Chondrocyte (in vitro differentiated cells): ENCODE results near the gene UBR4. TPM values are rescaled to one million over a fixed set of nuclear protein-coding genes. Genes with fewer than 3 reads are reported as not detected.

Source experiments
- DNase-seq: peaks from one replicate; pipeline ENCODE4 v3.0.0; 2021; ENCODE audit warnings: mixed read lengths, low spot score
- H3K27ac Mint-ChIP-seq: one replicate; pipeline ENCODE4 v1.8.0; 2021; ENCODE audit warnings: mild to moderate bottlenecking, moderate library complexity, mixed read lengths; ENCODE audit not compliant: unreplicated experiment
- H3K27me3 Mint-ChIP-seq: 2 replicates; pipeline ENCODE4 v1.8.0; 2021; ENCODE audit warnings: low read depth, mixed read lengths
- H3K36me3 Mint-ChIP-seq: 2 replicates; pipeline ENCODE4 v1.8.0; 2021; ENCODE audit warnings: low read depth, mixed read lengths
- H3K4me1 Mint-ChIP-seq: 2 replicates; pipeline ENCODE4 v1.8.0; 2021; ENCODE audit warnings: low read depth, mild to moderate bottlenecking, mixed read lengths
- H3K4me3 Mint-ChIP-seq: one replicate; pipeline ENCODE4 v1.8.0; 2021; ENCODE audit warnings: mild to moderate bottlenecking, moderate library complexity, mixed read lengths; ENCODE audit not compliant: unreplicated experiment
- H3K9me3 Mint-ChIP-seq: 2 replicates; pipeline ENCODE4 v1.8.0; 2021; ENCODE audit warnings: low read depth, mixed read lengths
- CTCF ChIP-seq: fragments of 200-600 bp; sonication (generic); IDR thresholded peaks from 2 replicates; pipeline ENCODE4 v1.5.0; 2021; ENCODE audit warnings: antibody characterized with exemption, mild to moderate bottlenecking, moderate library complexity
- total RNA-seq: library from RNA; stranded (reverse); gene quantifications from 3 replicates; pipeline ENCODE4 v1.2.1, GENCODE V29; 2021

The UBR4 gene
- total RNA-seq, 1 donor from 2014 or later: 144 TPM

GRCh38 chr1:19058476-19058797 is 151.6 kb downstream of the UBR4 start:
- H3K9me3 Mint-ChIP-seq: peaks cover 3% of the 10 kb centered on the region
- DNase-seq: no peak
- TF ChIP-seq CTCF: no peak
- no peaks in the 10 kb centered on the region for H3K4me1 Mint-ChIP-seq
- H3K36me3 Mint-ChIP-seq: no peaks in the 10 kb centered on the region
- H3K4me3 Mint-ChIP-seq: no peak overlapping the region
- H3K27me3 Mint-ChIP-seq: peaks cover 10% of the 10 kb centered on the region
- H3K27ac Mint-ChIP-seq: no peak overlapping the region

DNA sequence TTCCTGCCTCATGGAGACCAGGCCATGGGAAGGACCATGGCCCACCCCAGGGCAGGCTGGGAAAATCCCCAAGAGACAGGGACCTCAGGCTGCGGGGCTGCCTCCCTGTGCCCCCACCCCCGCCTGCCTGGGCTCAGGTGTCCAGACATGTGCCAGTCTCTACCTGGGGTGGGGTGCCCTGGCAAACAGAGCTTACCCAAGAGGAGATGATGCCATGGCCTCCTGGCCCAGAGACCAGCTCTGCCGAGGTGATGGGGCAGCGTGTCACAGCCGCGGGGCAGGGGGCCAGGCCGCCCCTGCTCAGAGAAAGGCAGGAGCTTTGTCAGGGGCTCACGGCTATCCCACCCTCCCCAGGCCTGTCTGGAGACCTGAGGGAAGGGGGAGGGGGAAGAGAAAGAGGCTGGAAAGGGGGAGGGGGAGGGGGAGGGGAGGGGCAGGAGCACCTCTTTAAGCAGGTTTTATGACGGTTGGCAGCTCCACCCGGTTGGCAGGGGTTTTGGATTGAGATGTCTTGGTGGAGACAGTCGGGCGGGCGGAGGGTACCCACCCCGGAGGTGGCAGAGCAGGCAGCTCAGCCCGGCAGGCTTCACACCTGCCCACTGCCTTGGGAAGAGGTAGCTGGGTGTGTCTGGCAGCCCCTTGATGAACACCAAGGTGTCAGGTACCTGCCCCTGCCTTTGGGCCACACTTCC is 152.1 kb downstream of the UBR4 start:
- Mint-ChIP-seq H3K27me3 (peaks cover 10% of the 10 kb centered on the region), H3K4me3 (no peak overlapping the region), H3K36me3 (no peaks in the 10 kb centered on the region), H3K27ac (no peak overlapping the region), H3K4me1 (no peaks in the 10 kb centered on the region), H3K9me3 (peaks cover 3% of the 10 kb centered on the region)
- no peak for TF ChIP-seq CTCF
- no peak for DNase-seq

- peaks cover 10% of the 10 kb centered on the region for H3K27me3 Mint-ChIP-seq
- no peaks in the 10 kb centered on the region for H3K36me3 Mint-ChIP-seq
- DNase-seq: no peak
- H3K4me1 Mint-ChIP-seq: peaks cover 5% of the 10 kb centered on the region
- no peak for TF ChIP-seq CTCF
- H3K9me3 Mint-ChIP-seq: peaks cover 3% of the 10 kb centered on the region
- H3K4me3 Mint-ChIP-seq: no peak overlapping the region
- H3K27ac Mint-ChIP-seq: no peak overlapping the region
Measured at GRCh38 chr1:19057182-19057779, 152.8 kb downstream of the UBR4 start.

DNA sequence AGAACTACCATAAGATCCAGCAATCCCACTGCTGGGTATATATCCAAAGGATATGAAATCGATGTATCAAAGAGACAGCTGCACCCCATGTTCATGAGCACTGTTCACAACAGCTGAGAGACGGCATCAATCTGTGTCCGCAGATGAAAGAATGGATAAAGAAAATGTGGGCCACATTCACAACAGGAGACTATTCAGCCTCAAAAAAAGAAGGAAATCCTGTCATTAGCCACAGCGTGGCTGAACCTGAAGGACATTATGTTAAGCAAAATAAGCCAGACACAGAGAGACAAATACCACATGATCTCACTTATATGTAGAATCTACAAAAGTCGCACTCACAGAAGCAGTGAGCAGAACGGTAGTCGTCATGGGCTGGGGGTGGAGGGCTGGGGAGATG is 154.4 kb downstream of the UBR4 start:
- no peak for DNase-seq
- TF ChIP-seq CTCF: no peak
- H3K4me3 Mint-ChIP-seq: no peak overlapping the region
- no peaks in the 10 kb centered on the region for H3K9me3 Mint-ChIP-seq
- peaks cover 10% of the 10 kb centered on the region for H3K27me3 Mint-ChIP-seq
- no peaks in the 10 kb centered on the region for H3K36me3 Mint-ChIP-seq
- peaks cover 8% of the 10 kb centered on the region for H3K4me1 Mint-ChIP-seq
- no peak overlapping the region for H3K27ac Mint-ChIP-seq

DNA sequence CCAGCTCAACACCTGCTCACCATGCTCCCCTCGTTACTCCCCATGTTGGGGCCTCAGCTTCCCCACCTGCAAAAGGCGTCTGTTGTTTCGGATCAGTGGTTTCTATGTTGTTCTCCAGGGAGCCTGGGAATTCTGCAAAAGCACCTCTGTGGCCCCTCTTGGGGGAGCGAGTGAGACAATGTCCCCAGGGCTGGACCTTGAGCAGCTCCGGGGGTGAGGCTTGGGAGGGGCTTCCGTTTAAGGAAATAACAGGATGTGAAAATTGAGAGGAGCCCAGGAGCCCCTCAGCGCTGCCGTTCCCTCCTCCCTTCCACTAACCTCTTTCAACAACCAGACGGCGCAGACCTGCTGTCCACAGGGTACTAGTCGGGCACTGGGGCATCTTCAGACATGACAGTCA is 155.1 kb downstream of the UBR4 start:
- H3K9me3 Mint-ChIP-seq: no peaks in the 10 kb centered on the region
- no peaks in the 10 kb centered on the region for H3K36me3 Mint-ChIP-seq
- no peak for DNase-seq
- peaks cover 8% of the 10 kb centered on the region for H3K4me1 Mint-ChIP-seq
- TF ChIP-seq CTCF: no peak
- H3K4me3 Mint-ChIP-seq: no peak overlapping the region
- peaks cover 10% of the 10 kb centered on the region for H3K27me3 Mint-ChIP-seq
- no peak overlapping the region for H3K27ac Mint-ChIP-seq
